Activated naive CD4-positive, alpha-beta T cell treated with anti-CD3 and anti-CD28 coated beads, Interleukin-2, amount 50 U/mL, for 16 hours (primary cell): ENCODE measurements around the gene ADCY10.
A peak's percentile ranks its signal among the peaks of the same experiment; 100 is the strongest.
"Not testable (repeated sequence)": the region's sequence is repeated elsewhere in the genome, so short reads cannot be mapped to it uniquely, and the experiment has no call there.

Source experiments
- DNase-seq: peaks from one replicate; pipeline ENCODE4 v3.0.0-alpha.2; 2020

Gene ADCY10

GRCh38 chr1:167913895-167914496, at the start of gene ADCY10:
TSS of gene ADCY10 (minus strand) at chr1:167914134. CDS start at chr1:167905140, 8,994 bp downstream.
- DNase-seq = no peak

GRCh38 chr1:167957710-167958109, 43.8 kb upstream of the ADCY10 start:
- DNase-seq = no peak

- DNase-seq = no peak
Observed at GRCh38 chr1:167955915-167956314, 42.0 kb upstream of the ADCY10 start.

- no peak for DNase-seq
Observed at GRCh38 chr1:167950569-167950968, 36.6 kb upstream of the ADCY10 start.

GRCh38 chr1:167949785-167950184, 35.9 kb upstream of the ADCY10 start:
- DNase-seq = no peak

- no peak for DNase-seq
Observed at GRCh38 chr1:167947733-167948132, 33.8 kb upstream of the ADCY10 start.

GRCh38 chr1:167943541-167943940, 29.6 kb upstream of the ADCY10 start:
- DNase-seq = no peak

GRCh38 chr1:167940264-167940663, 26.3 kb upstream of the ADCY10 start:
- no peak for DNase-seq

- DNase-seq = no peak
Observed at GRCh38 chr1:167938080-167938636, 24.2 kb upstream of the ADCY10 start.

GRCh38 chr1:167937709-167938010, 23.7 kb upstream of the ADCY10 start:
- DNase-seq = no peak

- peak; percentile 69 for DNase-seq
Observed at GRCh38 chr1:167936930-167937708, 23.2 kb upstream of the ADCY10 start, which contains the start of gene MPC2. TSS of gene MPC2 (minus strand) at chr1:167937072. CDS start at chr1:167935841, 1,231 bp downstream.

GRCh38 chr1:167936068-167936929, 22.4 kb upstream of the ADCY10 start, which contains the start of gene DCAF6:
TSS of gene DCAF6 (plus strand) at chr1:167936683. CDS start at chr1:167936912, 229 bp downstream.
- DNase-seq = peak; percentile 97

GRCh38 chr1:167935216-167936067, 21.5 kb upstream of the ADCY10 start:
- DNase-seq = peak; percentile 25

- no peak for DNase-seq
Observed at GRCh38 chr1:167934426-167935215, 20.7 kb upstream of the ADCY10 start.

GRCh38 chr1:167933788-167934187, 19.9 kb upstream of the ADCY10 start:
- DNase-seq = no peak

- no peak for DNase-seq
Observed at GRCh38 chr1:167929725-167930124, 15.8 kb upstream of the ADCY10 start.

- DNase-seq = not testable (repeated sequence)
Observed at GRCh38 chr1:167928919-167929318, 15.0 kb upstream of the ADCY10 start.

- no peak for DNase-seq
Observed at GRCh38 chr1:167928457-167928852, 14.5 kb upstream of the ADCY10 start.

GRCh38 chr1:167927046-167927754, 13.3 kb upstream of the ADCY10 start:
- no peak for DNase-seq

GRCh38 chr1:167926486-167926997, 12.6 kb upstream of the ADCY10 start:
- DNase-seq = no peak
